CD4-positive, alpha-beta T cell treated with Interleukin-17A for 4 hours (primary cell): ENCODE results near the gene ADGRD1.
"Not testable (repeated sequence)": the region's sequence is repeated elsewhere in the genome, so short reads cannot be mapped to it uniquely, and the experiment has no call there.

Experiments used
- DNase-seq: peaks from one replicate; pipeline ENCODE4 v3.0.0-alpha.2; 2020; ENCODE audit warnings: mixed read lengths

ADGRD1 gene

DNA sequence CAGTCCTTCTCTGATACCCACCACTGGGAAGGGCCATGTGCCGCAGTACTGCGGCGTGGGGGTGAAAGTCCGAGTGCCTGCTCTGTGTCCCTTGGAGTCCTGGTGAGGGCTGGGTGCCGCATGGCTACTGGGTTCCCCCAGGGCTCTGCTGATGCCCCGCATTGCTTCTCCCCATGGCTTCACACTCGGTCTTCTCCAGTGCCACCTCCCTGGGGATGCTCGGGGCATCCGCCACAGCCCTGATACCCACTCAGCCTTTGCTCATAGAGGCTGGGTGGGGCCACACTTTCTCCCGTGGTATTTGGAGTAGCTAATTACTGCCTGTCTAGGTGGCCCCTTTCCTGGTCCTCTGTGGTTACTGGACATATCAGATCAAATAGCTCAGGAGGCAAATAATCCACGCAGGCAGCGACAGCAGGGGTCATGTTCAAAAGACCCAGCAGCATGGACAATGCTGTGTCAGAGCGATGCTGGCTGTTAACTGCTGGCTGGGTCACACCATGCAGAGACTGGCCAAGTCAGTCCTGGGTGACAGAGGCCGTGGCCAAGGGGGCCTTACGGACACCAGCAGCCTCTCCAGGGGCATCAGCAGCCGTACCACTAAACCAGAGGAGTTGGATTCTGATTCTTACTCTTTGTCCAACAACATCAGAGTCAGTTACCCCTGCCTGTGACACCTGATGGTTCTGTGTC is 106.5 kb downstream of the ADGRD1 start:
- DNase-seq: no peak

DNA sequence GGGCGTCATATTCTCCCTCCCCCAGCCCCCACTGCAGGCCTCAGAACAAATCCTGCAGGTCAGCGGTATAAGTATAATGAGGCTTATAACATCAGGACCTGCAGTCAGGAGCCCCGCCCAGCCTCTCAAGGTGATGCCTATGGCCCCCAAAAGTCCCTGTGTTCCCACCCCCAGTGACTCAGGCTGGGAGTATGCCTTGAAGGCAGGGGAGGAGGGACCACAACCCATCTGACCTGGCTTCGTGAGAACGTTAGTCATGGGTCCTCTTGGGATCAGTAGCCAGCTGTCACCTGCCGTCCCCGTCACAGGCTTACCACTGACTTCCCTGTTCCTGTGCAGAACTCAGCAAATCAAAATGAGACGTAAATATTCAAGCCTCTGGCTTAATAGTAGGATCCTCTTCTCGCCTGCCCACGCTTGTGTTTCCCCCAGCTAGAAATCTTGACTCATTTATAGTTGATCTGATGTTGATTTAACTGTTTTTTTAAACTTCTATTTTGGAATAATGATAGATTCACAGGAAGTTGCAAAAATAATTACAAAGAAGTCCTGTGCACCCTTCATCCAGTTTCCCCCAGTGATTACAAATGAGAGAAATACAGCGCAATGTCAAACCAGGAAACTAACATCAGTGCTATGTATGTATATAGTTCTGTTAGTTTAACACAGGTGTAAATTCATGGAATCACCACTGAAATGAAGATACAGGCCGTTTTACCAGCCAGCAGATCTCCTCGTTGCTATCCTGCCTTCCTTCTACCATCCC is 107.5 kb downstream of the ADGRD1 start:
- no peak for DNase-seq

DNA sequence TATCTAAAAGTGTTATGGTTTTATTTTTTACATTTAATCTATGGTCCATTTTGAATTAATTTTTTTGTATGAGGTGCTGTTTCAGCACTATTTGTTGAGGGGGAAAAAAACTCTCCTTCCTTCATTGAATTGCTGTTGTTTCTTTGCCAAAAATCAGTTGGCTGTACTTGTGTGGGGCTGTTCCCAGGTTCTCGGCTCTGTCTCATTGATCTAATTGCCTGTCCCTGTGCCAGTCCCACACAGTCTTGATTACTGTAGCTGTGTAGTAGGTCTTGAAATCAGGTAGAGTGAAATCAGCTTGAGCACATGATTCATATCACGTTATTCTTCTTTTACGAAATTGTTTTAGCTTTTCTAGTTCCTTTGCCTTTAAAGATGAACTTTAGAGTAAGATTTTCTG is 109.7 kb downstream of the ADGRD1 start:
- no peak for DNase-seq

DNA sequence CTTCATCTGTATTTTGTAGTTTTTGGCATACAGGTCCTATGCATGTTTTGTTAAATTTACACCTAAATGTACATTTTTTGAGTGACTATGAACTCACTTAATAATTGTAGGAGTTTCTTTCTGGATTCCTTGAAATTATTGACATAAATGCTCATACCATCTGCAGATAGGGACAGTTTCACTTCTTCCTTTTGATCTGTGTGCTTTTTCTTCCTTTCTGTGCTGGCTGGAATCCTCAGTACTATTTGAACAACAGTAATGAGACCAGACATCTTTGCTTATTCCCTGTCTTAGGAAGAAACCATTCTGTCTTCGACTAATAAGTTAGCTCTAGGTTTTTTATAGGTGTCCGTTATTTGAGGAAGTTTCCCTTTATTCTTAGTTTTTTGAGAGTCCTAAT is 110.3 kb downstream of the ADGRD1 start:
- no peak for DNase-seq

DNA sequence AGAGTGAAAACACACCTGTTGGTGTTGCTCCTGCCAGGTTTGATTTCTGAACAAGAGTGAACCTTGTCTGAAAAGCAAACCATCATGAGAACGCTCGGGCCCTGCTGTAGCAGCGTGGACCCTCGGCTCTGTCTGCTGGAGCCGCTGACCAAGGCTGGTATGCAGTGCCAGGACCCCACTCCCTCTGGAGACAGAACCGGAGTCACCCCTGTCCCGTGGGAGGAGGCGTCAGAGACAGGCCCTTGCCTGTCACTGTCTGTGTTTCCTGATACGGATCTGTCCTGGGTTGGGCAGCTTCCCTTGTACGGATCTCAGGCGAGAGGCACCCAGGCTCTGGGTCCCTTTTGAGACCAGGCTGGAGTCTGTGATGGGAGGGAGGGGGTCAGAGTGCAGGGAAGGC is 111.6 kb downstream of the ADGRD1 start:
- DNase-seq: no peak

DNA sequence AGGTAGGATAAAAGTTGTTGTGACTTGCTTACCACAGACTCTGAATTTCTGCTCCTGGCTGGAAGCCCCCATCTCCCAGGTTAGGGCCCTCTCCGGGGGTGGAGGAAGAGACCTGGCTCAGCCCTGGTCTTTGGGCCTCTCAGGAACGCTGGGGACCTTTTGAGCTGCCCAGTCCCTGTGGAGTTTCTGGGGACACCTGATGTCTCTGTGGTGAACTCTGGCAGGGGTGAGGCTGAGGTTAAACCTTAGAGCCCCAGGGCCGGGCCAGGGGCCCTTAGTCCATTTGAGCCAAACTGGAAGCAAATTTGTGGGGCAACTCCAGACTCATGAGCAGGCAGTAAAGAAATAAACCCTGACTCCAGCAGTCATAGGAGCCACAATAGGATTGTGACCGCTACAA is 112.1 kb downstream of the ADGRD1 start:
- DNase-seq: no peak

DNA sequence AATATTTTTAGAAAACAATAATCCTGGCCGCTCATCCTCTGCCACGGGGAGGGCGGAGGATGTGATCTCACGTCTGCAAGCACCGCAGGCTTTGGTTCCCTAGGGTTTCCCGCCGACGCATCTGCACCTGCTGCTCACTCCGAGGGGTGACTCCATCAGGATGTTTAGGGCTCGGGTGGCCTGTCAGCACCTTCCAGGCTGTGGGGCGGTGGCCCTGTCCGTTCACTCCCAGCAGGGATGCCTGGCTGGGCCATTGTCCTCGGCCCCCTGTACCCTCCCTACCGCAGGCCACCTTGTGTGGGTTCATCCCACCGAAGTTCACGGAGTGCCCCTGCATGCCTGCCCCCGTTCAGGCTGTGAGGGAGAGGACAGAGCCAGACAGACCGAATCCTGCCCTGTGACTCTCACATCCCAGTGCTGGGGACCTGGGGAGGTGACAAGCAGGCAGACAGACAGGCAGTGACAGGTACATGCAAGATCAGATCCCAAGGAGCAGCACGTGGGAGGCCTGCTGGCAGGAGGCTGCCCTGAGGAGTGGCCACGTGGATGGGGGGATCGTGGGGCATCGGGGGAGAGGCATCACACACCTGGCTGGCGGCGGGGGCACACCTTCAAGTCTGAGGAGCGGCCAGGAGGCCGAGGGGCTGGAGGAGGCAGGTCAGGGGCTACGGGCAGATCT is 112.6 kb downstream of the ADGRD1 start:
- DNase-seq: no peak

DNA sequence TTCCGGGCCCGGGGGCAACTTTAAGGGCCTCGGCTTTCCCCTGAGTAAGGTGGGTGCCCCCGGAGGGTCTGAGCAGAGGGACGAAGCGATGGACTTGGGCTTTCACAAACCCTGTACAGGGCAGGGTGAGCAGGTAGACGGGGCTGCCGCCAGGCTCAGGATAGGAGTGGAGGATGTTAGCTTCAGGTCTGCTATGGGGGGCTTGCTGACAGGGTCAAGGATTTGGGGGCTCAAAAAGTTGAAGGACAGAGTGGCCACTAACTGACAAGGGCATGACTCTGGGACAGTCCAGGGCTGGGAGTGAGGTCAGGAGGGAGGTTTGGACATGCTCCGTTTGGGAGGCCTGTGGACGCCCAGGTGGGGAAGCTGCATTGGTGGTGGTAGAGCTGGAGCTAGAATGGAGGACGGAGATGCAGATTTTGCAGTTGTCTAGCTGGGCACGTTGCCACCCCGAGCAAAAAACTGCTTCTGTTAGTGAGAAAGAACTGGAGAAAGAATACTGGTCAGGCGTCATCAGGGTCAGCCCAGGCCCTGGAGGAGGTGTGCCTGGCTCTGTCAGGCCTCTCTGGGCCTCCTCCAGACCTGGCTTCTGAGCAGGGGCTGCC is 113.3 kb downstream of the ADGRD1 start:
- no peak for DNase-seq

DNA sequence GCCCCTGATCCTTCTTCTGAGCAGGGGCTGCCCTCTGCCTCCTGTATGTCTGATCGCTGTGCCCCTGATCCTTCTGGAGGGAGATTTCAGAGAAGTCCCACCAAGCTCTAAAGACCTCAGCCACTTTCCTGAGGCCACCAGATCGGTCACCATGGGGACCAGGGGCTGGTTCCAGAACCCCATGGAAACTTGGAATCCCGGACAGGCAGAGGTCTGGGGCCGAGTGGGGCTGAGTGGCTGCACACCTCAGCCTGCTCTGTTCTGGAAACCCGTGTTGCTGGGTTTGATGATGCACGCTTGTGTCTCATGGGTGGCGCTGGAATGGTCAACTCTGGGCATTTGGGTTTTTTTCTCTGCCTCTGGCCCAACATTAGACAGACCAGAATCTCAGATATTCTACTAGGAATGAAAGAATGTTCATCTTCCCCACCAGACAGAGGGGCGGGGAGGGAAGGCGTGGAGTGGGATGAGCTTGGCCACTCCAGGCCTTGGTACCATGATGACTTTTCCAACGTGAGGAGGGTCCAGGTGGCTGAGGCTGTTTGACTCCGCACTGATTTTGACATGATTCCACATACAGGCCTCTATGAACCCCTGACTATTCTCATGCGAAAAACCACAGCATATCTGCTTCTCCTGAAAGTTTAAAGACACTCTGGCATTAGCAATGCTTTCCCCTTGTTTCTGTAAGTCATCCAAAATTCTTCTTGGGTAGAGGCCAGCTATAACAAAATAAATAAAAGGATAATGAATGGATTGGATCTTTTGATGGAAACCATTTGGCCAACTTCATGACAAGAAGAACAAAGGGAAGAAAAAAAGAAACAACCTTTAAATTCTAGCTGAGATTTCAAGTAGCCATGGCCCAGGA is 114.5 kb downstream of the ADGRD1 start:
- DNase-seq: no peak

DNA sequence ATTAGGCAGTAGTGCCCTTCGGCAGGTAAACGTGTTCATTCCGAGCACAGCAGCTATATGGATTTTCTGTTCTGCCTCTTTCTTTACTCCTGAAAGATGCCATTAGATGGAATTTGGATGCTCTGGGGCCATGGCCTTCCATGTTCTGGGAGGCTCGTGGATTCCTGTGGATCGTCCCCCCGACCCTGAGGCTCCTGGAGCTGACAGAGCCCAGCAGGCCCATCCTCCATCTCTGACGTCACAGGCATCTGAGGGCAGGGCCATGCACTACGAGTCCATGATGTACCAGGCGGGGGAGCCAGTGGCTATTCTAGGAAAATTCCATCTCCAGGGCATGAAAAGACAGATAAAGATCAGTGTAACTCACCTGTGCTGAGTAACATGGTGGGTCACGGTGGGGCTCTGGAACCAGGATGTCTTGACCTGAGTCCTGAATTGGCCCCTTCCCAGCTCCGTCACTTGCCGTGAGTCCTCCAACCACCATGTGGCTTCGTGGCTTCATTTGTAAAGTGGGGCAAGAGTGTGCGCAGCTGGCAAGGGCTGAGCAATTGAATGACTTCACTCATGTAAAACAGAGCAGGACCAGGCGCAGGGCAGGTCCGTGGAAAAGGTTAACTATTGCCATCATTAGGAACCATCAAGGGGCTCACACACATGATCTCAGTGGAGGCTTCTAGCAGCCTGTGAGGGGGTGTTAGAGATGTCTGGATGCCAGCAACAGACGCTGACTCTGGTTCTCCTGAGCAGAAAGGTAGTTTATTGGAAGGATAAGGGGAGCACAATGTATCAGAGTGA is 115.4 kb downstream of the ADGRD1 start:
- DNase-seq: not testable (repeated sequence)

DNA sequence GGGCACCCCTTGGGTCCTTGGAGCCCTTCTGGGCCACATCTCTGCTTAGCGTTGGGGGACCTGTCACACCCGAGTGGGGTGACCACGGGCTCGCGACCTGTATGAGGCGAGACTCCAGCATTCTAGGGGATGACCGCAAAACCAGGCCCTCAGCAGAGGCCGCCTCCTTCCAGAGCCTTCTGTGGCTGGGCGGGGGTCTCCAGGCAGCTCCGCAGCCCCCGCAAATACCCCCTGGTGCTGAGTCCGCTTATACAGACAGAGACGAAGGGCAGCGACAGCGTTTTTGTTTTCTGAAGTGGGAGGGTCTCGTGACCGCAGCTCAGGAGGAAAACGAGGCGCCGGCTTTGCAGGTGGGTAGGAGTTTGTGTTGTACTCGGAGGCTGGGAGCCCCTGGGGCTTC is 116.4 kb downstream of the ADGRD1 start:
- not testable (repeated sequence) for DNase-seq

DNA sequence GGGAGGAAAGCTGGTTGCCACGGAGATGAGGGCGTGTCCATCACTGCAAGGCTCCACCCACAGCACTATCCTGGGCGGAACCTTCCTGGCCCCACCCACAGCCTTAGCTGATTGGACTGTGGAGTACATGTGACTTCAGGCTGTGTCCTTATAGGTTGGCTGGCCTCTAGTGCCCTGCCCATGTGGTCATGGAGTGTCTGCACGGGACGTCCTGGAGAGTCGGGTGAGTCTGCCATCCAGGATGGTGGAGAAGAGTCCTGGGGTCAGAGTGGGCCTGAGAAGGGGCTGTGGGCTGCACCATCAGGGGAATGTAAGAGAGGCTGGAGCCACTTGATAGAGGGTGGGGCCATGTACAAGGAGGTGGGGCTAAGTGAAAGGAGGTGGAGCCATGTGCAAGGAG is 117.0 kb downstream of the ADGRD1 start:
- not testable (repeated sequence) for DNase-seq

DNA sequence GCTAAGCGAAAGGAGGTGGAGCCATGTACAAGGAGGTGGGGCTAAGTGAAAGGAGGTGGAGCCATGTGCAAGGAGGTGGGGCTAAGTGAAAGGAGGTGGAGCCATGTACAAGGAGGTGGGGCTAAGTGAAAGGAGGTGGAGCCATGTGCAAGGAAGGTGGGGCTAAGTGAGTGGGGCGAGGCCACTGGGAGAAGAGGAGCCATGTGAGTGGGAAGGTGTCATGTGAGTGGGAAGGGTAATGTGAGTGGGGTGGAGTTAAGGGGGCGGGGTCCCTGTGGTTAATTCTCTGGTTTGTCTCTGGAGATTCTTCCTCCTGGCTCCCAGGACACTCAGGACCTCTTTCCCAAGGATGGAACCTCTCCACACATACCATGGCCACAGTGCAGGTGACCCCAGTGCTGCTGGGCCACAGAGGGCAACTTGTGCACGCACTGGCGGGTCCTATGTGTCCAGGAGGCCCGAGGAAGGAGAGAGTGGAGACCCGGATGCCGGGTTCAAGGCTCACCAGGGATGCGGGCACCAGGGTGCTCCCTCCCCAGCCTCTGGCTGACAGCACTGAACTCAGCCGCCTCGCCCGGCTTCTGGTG is 117.6 kb downstream of the ADGRD1 start:
- not testable (repeated sequence) for DNase-seq

DNA sequence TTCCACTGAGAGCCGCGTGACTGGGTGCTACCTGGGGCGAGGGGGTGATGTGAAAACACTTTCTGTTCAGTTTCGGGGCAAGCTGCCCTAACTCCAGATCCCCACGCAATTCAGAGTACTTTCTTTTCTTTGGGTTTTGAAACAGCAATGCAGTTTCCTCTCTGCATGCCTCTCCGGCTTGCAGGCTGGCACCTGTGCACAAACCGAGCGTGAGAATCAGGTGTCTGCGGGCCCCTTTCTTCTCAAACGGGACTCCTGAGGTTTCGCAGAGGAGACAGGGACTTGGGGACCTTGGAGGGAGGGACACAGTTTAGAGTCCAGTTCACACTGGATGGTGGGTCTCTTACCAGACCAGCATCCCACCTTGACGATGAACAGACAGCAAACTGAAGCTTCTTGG is 118.2 kb downstream of the ADGRD1 start:
- DNase-seq: not testable (repeated sequence)

DNA sequence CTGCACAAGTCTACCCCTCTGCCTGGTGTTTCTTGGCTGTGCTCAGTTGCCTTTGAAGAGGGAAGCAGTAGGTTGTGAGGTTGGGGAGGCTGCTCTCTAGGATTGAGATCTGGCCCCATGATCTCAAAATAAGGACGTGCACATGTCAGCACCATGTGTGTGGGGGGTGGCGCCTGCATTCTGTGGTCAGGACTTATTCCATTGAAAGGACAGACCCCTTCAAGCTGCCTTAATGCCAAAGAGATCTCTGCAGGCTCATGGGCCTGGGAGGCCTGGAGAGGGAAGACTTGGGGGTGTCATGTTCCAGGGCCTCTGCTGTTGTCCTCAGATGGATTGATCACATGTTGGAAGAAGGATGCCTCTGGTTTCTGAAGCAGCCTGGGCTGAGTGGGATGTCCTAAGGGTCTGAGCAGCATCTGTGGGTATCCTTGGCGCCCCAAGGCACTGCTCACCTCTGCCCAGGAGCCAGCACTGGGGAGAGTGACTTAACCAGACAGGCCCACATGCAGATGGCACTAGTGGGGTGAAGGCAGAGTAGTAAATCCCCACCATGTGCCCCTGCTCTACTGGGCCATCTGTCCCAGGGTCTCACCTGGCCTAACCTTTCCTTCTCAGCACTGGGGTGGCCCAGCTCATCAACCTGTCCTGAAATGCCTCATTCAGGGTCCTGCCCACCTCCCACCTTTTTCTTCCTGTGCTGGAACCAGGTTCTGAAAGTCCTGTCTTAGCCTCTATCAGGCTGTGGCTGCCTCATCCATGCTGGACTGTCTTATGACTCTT is 118.9 kb downstream of the ADGRD1 start:
- no peak for DNase-seq

DNA sequence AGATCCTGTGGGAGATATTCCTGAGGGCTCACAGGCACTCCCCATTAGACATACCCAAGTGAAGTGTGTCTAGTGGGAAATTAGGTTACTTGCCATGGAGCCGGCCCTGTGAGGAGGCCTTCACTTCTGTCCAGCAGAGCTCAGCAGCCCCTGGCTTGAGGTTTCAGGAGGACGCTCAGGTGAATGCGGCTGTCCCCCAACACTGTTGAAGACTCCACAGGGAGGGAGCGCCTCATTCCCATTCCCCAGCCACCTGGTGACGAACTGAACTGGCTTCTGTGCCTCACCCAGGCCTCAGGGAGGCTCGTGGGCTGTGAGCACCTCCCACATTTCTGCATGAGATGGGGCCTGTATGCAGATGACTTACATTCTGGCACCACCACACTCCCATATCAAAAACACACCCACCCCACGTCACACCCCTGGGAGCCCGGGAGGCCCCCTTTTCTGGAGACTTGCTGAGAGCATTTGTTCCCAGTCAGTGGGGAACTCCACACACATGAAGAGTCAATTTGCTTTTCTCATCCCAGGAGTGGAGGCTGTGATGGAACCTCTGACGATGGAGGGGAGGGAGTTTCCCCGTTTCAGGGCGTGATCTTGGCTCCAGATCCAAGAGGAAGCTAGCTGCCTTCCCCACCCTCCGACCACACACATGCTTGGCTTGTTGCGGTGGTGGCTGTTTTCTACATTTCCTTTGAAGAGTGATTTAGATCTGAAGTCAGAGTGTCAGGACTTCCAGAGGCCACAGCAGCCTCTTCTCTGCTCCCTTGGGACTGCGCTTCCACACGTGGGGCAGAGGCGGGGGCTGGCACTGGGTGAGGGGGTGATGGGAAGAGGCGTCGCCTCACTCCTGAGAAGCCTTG is 120.7 kb downstream of the ADGRD1 start:
- no peak for DNase-seq

DNA sequence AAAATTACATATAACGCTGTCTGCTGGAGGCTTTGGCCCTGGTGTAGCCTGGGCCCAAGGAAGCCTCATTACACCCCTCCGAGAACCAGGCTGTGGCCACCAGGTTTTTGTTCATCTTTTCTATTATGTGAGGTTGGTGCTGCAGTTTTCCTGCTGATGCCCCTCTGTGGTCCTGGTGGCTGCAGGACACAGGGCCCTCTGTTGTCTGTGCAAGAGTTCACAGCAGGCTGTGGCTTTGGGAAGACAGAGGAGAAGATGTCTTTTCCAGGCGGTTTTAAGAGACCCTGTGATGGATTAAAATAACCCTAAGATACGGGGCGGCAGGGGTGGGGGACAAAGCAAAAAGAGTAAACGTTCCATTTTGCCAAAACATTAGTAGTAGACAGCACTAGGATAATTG is 121.5 kb downstream of the ADGRD1 start:
- no peak for DNase-seq

DNA sequence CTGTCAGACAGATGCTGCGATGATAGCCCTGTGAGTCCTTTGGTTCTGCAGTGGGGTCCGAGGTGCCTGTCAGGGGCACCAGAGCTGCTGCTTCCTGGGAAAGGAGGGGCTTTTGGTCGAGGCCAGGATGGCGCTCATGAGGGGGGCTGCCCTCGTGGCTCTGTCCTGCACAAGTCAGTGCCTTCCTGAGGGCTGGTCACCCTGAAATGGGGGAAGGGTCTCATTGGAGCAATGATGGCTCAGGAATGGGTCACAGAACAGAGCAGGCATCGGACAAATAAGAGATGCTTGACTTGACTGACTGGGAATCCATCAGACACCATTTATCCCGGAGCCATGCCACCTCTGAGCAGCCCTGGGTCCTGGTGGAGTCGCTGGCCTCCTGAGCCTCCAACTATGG is 121.9 kb downstream of the ADGRD1 start:
- no peak for DNase-seq

DNA sequence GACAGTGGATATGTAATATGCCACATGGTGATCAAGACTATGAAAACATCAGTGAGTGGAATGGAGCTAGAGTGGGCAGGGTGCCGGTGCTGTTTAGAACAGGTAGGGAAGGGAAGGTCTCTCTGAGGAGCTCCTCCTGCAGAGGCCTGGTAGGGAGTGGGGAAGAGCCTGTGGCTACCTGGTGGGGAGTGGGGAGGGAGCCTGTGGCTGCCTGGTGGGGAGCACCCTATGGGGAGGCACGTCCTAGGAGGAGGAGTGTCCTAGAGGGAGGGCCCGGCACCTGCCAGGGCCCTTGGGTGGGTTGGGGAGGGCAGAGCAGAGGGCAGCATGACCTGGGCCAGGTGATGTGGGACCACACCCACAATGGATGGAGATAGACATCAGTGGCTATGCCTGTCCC is 122.6 kb downstream of the ADGRD1 start:
- no peak for DNase-seq
